BE2C (cell line): ENCODE measurements around the gene COL4A2.

Source experiments
- DNase-seq: peaks from one replicate; pipeline ENCODE4 v3.0.0-alpha.2; 2020
- H3K27me3 ChIP-seq: fragments of 250-450 bp; sonication (Bioruptor Pico); 2 replicates; pipeline ENCODE4 v1.5.1; 2020; ENCODE audit warnings: mild to moderate bottlenecking
- H3K36me3 ChIP-seq: fragments of 250-450 bp; sonication (Bioruptor Pico); 2 replicates; pipeline ENCODE4 v1.5.1; 2020; ENCODE audit warnings: mild to moderate bottlenecking
- H3K4me1 ChIP-seq: fragments of 250-450 bp; sonication (Bioruptor Pico); 2 replicates; pipeline ENCODE4 v1.5.1; 2020
- H3K4me3 ChIP-seq: 2 replicates; pipeline ENCODE4 v1.5.1; 2011; ENCODE audit warnings: low read depth, low read length
- H3K9me3 ChIP-seq: fragments of 250-450 bp; sonication (Bioruptor Pico); 2 replicates; pipeline ENCODE4 v1.5.1; 2020
- TF ChIP-seq, protein P1 (sequence below): IDR thresholded peaks from 2 replicates; pipeline ENCODE4 v1.5.1; 2012; ENCODE audit warnings: mild to moderate bottlenecking, low read depth, low read length

Gene COL4A2

DNA sequence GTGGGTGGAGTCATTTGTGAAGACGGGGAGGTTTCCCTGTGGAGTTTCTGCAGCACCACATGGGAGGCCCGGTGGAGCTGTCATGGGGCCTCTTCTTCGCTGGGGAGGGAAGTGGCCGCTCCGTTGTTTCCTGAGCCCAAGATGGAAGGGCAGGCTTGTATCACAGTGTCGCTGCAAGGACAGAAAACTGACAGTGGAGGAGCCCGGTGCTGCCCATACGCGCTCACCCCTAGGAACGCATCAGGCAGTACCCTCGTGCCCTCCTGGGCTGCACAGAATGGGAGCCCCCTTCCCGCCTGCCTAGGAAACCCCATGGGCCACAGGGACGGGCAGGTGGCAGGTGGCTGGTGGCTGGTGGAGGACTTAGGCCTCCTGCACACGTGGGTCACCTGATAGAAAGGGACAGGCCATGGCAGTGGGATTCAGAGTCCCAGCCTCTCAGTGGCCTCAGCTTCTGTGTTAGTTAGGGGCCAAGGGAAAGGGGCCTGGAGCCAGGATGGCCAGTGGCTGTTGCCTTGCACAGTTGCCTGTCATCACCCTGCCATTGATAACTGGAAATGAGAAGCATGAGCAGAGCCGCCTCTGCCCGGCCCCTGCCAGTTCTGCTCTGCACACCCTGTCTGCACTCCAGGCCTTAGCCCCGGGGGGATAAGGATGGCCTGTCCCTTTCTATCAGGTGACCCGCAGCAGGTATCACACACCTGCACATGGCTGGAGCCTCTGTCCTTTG, 7.6 kb downstream of the COL4A2 start:
- DNase-seq, result no peak
- peaks cover 42% of the 10 kb centered on the region for H3K27me3 ChIP-seq
- no peaks in the 10 kb centered on the region for H3K4me1 ChIP-seq
- TF ChIP-seq, protein P1, sequence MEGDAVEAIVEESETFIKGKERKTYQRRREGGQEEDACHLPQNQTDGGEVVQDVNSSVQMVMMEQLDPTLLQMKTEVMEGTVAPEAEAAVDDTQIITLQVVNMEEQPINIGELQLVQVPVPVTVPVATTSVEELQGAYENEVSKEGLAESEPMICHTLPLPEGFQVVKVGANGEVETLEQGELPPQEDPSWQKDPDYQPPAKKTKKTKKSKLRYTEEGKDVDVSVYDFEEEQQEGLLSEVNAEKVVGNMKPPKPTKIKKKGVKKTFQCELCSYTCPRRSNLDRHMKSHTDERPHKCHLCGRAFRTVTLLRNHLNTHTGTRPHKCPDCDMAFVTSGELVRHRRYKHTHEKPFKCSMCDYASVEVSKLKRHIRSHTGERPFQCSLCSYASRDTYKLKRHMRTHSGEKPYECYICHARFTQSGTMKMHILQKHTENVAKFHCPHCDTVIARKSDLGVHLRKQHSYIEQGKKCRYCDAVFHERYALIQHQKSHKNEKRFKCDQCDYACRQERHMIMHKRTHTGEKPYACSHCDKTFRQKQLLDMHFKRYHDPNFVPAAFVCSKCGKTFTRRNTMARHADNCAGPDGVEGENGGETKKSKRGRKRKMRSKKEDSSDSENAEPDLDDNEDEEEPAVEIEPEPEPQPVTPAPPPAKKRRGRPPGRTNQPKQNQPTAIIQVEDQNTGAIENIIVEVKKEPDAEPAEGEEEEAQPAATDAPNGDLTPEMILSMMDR, result no peak
- no peaks in the 10 kb centered on the region for H3K9me3 ChIP-seq
- H3K4me3 ChIP-seq, result no peak overlapping the region
- no peaks in the 10 kb centered on the region for H3K36me3 ChIP-seq

DNA sequence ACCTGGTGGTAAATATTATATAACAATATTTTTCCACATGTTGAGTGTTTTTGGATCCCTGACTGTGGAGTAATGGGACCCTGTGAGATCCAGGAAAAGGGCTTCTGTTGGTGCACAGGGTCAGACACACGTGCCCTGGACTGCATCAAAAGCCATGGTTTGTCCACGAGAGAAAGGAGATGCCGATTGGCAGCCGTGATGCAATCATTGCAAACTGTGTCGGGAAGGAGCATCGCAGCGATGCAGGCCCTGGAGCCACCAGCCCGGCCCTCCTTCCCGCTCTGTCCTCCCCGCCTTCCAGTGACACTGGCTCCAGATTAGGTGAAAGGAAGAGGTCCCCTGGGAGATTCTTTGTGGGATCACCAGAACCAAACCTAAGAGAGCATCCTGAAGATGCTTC, 9.1 kb downstream of the COL4A2 start:
- DNase-seq, result no peak
- Histone ChIP-seq H3K9me3 (no peaks in the 10 kb centered on the region), H3K4me1 (no peaks in the 10 kb centered on the region), H3K36me3 (no peaks in the 10 kb centered on the region), H3K4me3 (no peak overlapping the region), H3K27me3 (peaks cover 28% of the 10 kb centered on the region)
- TF ChIP-seq, protein P1, result no peak

DNA sequence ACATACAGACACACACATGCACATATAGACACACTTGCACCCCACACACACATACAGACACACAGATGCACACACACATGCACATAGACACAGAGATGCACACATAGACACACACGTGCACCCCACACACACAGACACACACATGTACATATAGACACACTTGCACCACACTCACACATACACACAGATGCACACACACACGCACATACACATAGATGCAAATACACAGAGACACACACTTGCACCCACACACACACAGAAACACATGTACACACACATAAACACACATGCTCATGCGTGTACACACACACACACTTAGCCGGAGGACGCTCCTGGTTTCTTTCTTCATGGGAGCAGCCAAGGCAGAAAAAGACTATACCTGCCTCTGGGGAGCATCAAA, 10.0 kb downstream of the COL4A2 start:
- Histone ChIP-seq H3K4me1 (no peaks in the 10 kb centered on the region), H3K9me3 (no peaks in the 10 kb centered on the region), H3K4me3 (no peak overlapping the region), H3K36me3 (no peaks in the 10 kb centered on the region), H3K27me3 (peaks cover 28% of the 10 kb centered on the region)
- TF ChIP-seq, protein P1, result no peak
- no peak for DNase-seq

DNA sequence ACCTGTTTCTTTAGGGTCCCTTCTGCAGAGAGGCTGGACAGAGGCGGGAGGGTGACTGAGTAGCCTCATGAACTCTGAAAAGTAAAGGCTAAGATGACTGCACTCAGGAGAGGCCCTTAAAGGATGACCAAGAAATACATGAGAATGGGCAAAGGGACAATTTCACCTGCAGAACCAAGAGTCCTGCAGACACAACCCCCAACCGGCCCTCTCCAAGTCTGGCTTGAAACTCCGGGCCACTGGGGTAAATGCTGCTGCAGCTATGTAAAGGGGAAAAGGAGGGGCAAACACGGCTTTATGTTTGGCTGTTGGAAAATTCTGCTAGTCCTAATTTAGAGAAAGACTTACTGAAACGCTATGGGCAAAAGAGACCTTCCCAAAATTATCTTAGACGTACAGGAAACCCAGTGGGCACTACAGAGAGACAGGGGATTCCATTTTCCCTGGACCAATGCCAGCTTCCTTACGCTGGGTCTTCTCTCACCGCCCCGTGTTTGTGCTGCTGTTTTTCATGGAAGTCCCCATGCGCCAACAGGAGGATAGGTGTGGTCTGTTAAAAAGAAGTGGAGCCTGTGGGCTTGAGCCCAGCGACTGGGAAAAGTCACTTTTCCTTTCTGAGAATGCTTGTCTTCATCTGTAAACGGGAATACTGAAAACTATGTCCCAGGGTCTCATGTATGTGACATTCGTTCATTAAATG, 10.6 kb downstream of the COL4A2 start:
- TF ChIP-seq, protein P1, result no peak
- no peak for DNase-seq
- Histone ChIP-seq H3K4me3 (no peak overlapping the region), H3K27me3 (peaks cover 29% of the 10 kb centered on the region), H3K36me3 (no peaks in the 10 kb centered on the region), H3K4me1 (no peaks in the 10 kb centered on the region), H3K9me3 (no peaks in the 10 kb centered on the region)

DNA sequence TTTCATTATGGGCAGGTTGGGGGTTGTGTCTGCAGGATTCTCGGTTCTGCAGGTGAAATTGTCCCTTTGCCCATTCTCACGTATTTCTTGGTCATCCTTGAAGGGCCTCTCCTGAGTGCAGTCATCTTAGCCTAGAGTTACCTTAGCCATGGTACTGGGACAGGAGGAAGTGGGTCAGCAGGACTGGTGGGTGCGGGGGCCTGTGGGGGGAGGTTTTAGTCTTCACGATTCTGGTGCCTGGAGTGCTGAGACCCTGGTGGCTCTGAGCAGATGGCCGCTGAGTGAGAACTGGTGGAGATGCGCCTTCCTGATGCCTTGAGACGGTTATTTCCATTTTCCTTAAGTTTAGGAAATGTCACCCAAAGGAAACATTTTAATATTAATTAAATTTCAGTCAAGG, 11.8 kb downstream of the COL4A2 start:
- Histone ChIP-seq H3K36me3 (no peaks in the 10 kb centered on the region), H3K4me3 (no peak overlapping the region), H3K27me3 (peaks cover 27% of the 10 kb centered on the region), H3K4me1 (no peaks in the 10 kb centered on the region), H3K9me3 (no peaks in the 10 kb centered on the region)
- TF ChIP-seq, protein P1, result no peak
- DNase-seq, result no peak

DNA sequence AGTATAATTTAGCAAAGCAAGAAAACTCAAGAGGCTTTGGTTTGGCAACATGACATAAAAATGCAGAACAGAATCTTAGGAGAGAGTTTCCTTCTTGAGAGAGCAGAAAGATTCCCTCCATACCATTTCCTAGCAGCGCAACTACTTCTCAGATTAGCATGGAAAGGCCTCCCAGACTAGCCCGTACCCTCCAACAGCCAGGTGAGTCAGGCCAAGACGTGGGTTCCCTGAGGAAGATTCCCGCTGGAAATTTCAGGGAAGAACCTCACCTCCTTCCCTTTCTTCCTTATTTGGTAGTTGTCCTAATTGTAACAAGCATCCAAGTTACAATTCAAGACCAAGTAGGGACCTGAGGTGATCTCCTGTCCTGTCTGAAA, 12.3 kb downstream of the COL4A2 start:
- H3K27me3 ChIP-seq, result peaks cover 23% of the 10 kb centered on the region
- no peak overlapping the region for H3K4me3 ChIP-seq
- no peaks in the 10 kb centered on the region for H3K9me3 ChIP-seq
- H3K4me1 ChIP-seq, result no peaks in the 10 kb centered on the region
- TF ChIP-seq, protein P1, result no peak
- no peak for DNase-seq
- no peaks in the 10 kb centered on the region for H3K36me3 ChIP-seq
